Left cardiac atrium (tissue), 4 donors: Measurements from ENCODE around the gene ACACB. TPM values are rescaled to one million over a fixed set of nuclear protein-coding genes. Genes with fewer than 3 reads are reported as not detected.
A peak's percentile ranks its signal among the peaks of the same experiment; 100 is the strongest.

Experiments
- ATAC-seq, 2 donors: fragments of 200-7000 bp; cut with Tn5 transposase; one replicate each; pipeline ENCODE4 v1.9.1; 2020; ENCODE audit warnings: mild to moderate bottlenecking in 2 of 2, moderate library complexity in 2 of 2
- DNase-seq: peaks from one replicate; pipeline ENCODE4 v3.0.0-alpha.2; 2020
- intact Hi-C, 2 donors: fragments of 100-400 bp; cut with DNase I; formaldehyde crosslinking; loops; one replicate each; pipeline versions ENCODE4 v1.14.1 to v1.15.1; 2022 to 2023
- total RNA-seq, 2 donors: library from RNA; stranded (reverse); fragmentation: NEBNext Ultra II Directional; extraction: Animal tissue kit (Norgen Biotek cat#: 25700); gene quantifications; one replicate each; pipeline ENCODE4 v1.2.1, GENCODE V29; 2021
- donor health status: DM: no; HTN: yes; CAD: no.
- donor health status: DM: no; HTN: yes; CAD: no; lungs with severe emphysema.
- donor health status: DM: yes; HTN: yes; CAD: no.
- donor health status: Dilated cardiomyopathy.

ACACB gene
- total RNA-seq, 2 donors from 2014 or later, result 165 to 172 TPM

DNA sequence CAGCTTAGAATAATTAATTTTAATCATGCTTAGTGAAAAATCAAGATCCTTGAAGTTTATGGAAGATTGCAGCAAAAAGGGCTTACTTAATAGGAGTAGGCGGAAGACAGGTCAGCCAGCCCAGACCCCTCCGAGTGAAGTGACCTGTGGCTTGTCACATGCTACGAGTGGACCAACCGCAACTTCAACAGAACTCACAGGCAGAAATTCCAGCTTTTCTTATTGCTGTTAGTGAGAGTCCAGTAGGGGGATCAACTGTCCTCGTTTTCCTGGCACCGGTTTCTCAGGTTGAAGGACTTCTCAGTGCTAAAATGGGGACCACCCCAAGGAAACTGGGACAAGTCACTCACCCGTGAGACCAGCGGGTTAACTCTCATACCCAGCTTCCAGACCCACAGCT is 72.9 kb downstream of the ACACB start:
- intact Hi-C loops, result no loop called here
- ATAC-seq (no peak), DNase-seq (no peak)

DNA sequence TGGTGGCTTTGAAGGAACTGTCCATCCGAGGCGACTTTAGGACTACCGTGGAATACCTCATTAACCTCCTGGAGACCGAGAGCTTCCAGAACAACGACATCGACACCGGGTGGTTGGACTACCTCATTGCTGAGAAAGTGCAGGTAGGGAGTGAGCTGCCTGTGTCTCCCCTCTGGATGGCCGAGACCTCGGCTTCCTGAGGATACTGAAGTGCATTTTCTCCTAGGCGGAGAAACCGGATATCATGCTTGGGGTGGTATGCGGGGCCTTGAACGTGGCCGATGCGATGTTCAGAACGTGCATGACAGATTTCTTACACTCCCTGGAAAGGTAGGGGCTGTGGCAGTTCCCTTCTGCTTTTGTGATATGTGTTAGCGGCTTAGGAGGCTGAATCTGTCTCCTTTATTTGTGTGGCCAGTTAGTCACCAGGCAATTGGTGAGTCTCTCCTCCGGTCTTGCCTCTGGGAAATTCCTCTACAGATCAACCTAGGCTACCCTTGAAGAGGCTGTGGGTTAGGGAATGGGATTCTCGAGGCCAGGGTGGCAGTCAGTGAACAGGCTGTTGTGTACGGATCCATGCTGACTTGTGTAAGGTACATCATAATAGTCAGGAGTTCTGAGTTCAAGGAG is 75.3 kb downstream of the ACACB start:
- DNase-seq (no peak), ATAC-seq (no peak)
- intact Hi-C loops, result no loop called here

DNA sequence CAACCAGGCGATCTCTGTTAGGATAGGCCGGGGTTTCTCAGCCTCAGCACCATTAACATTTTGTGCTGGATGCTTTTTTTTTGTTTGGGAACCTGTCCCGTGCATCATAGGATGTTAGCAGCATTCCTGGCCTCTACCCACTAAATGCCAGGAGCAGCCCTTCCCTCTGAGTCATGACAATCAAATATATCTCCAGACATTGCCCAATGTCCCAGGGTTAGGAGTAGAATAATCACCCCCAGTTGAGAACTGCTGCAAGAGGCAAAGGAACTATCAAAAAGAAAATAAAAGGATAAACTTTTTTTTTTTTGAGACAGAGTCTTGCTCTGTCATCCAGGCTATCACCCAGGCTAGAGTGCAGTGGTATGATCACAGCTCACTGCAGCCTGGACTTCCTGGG is 76.0 kb downstream of the ACACB start:
- intact Hi-C loops, result no loop called here
- ATAC-seq (peak in 1 of 2 donors; percentile 81), DNase-seq (no peak)

DNA sequence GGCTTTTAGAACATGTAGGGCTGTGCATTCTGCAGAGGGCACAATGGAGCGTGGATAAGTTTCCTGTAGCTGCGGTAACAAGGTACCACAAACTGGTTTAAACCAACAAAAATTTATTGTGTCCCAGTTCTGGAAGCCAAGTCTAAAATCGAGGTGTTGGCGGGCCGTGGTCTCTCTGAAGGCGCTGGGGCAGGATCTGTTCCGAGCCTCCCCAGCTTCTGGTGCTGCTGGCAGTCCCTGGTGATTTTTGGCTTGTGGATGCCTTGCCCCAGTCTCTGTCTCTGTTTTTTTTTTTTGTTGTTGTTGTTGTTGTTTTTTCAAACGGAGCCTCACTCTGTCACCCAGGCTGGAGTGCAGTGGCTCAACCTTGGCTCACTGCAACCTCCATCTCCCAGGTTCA is 77.5 kb downstream of the ACACB start:
- no peak for ATAC-seq
- intact Hi-C loops, result no loop called here
- no peak for DNase-seq

DNA sequence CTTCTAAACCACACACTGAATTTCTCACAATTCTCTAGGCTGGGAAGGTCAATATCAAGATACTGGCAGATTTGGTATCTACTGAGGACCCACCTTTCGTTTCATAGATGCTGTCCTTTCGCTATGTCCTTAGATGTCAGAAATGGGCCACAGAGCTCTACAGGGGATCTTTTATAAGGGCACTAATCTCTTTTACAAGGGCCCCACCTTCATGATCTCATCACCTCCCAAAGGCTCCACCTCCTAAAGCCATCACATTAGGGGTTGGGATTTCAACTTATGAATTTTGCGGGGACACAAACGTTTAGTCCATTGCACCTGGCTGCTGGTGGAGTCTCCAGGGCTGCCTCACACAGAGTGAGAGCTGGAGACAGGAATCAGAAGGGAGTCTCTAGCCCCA is 79.9 kb downstream of the ACACB start:
- ATAC-seq (no peak), DNase-seq (no peak)
- intact Hi-C loops, result no loop called here

DNA sequence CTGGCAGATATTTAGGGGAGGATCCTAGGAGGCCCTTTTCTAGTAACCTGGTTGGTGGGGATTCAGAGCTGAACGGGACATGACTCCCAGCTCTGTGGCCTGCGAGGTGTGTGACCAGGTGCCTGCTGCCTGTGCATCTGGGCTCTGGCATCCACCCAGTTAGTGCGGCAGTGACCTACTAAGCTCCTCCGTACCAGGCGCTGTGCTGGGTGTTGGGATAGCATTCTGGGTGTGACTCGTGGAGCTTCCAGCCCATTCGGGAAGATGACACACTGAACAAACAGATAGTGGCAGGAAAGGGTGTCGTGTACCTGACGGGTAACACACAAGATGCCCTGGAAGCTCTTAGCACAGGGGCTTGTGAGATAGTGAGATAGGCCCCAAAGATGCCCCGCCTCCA is 80.9 kb downstream of the ACACB start:
- intact Hi-C loops, result no loop called here
- ATAC-seq (no peak), DNase-seq (no peak)

DNA sequence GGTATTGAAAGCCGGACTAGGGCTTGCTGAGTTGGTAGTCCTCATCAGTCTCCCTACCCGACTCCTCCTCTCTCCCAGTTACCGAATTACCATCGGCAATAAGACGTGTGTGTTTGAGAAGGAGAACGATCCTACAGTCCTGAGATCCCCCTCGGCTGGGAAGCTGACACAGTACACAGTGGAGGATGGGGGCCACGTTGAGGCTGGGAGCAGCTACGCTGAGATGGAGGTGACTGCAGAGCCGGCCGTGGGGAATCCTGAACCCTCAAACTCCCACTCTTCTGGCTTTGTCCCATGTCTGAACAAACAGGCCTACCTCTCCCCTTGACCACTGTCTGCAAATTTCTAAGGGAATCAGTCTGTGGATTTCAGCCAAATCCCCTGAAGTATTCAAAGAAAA is 82.9 kb downstream of the ACACB start:
- no peak for DNase-seq
- intact Hi-C loops, result no loop called here
- ATAC-seq, result no peak

DNA sequence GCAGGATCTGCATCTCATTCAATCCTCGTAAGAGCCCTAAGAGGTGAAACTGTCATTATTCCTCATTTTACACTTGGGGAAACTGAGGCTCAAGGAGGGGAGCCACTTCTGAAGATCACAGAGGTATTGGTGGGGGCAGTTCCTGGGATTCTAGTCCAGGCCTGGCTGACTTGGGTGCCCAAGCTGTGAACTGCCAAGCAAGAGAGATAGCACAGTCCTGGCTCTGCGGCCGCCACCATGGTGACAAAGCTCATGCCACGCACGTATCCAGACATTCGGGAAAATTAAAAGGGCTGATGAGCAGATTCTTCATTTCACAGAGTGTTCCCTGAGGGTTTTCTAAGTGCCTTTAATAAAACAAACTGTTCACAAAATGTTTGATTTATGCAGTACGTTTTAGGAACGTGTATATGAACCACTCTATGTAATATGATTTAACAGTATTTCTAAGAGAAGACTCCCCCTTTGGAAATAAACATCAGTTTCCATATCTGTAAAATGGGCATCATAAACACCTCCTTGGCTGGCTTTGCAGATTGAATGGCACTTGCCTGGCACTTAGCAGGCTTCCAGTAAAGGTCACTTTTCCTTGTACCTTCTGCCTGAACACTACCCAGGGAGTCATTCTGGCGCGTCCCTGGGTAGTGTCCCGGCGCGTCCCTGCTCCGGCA is 84.6 kb downstream of the ACACB start:
- ATAC-seq, result no peak
- DNase-seq, result no peak
- intact Hi-C loops, result no loop called here

DNA sequence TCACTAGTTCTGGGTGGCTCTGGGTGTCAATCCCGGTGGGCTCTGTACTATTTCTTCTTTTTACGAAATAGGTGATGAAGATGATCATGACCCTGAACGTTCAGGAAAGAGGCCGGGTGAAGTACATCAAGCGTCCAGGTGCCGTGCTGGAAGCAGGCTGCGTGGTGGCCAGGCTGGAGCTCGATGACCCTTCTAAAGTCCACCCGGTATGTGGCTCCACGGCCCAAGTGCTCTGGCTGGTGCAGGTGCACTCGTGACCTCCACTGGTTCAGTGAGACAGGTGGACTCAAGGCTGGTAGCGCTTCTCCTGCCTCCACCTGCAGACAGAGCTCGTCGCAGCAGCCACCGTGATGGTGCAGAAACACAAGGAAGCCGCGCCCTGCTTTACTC is 85.1 kb downstream of the ACACB start:
- ATAC-seq, result no peak
- no peak for DNase-seq
- intact Hi-C loops, result no loop called here

DNA sequence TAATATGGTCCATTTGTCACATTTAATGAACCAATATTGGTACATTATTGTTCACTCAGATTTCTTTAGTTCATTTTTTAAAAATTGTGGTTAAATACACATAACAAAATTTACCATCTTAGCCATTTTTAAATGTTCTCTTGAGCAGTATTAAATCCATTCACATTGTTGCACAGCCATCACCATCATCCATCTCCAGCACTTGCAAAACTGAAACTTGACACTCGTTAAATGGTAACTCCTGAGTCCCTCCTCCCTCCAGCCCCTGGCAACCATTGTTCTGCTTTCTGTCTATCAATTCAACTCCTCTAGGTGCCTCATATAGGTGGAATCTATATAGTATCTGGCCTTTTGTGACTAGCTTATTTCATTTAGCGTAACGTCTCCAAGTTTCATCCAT is 86.4 kb downstream of the ACACB start:
- no peak for ATAC-seq
- no peak for DNase-seq
- intact Hi-C loops, result no loop called here

DNA sequence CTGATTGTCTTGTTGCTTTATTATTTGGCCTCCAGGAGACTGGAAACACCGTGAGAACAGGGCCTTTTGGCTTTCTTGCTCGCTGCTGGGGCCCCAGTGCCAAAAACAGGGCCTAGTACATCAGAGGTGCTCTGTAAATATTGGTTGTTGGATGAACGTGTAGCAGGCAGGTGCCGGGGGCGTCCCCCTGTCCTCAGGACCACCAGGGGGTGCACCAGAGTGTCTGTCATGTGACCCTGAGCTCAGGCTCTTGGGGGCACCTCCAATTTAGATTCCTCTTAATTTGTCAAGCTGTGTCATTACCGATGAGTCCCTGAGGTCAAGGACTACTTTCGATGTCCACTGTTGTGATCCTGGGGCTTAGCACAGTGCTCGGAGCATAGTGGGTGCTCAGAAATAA is 87.1 kb downstream of the ACACB start:
- intact Hi-C loops, result no loop called here
- ATAC-seq, result no peak
- DNase-seq, result no peak

DNA sequence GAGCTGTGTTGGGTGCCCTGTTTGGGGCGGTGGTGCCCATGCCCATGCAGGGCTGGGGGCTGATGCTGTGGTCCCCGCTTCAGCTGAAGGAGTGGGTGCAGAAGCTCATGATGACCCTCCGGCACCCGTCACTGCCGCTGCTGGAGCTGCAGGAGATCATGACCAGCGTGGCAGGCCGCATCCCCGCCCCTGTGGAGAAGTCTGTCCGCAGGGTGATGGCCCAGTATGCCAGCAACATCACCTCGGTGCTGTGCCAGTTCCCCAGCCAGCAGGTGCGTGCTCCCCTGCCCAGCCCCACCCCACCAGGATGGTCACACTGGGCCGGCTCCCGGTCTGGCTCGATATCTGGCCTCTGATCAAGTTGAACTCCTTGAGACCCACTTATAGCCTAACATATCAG is 92.7 kb downstream of the ACACB start:
- no peak for DNase-seq
- intact Hi-C loops, result no loop called here
- no peak for ATAC-seq

DNA sequence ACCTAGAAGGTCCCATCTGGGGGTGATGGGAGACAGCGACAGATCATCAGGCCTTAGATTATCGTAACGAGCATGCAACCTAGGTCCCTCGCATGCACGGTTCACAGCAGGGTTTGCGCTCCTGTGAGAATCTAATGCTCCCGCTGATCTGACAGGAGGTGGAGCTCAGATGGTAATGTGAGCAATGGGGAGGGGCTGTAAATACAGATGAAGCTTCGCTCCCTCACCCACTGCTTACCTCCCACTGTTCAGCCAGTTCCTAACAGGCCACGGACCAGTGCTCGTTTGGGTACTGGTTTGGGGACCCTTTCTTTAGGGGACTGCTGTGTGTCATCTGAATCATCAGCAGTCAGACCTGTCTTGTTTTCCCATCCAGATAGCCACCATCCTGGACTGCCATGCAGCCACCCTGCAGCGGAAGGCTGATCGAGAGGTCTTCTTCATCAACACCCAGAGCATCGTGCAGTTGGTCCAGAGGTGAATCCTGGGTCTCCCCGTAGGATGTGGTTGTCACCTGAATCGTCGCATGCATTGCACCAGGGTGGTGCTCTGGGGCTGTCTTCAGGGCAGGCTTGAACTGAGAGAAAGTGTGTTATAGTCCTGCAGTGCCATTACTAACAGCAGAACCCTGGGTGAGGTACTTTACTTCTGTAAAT is 96.2 kb downstream of the ACACB start:
- intact Hi-C loops, result no loop called here
- no peak for ATAC-seq
- DNase-seq, result no peak

DNA sequence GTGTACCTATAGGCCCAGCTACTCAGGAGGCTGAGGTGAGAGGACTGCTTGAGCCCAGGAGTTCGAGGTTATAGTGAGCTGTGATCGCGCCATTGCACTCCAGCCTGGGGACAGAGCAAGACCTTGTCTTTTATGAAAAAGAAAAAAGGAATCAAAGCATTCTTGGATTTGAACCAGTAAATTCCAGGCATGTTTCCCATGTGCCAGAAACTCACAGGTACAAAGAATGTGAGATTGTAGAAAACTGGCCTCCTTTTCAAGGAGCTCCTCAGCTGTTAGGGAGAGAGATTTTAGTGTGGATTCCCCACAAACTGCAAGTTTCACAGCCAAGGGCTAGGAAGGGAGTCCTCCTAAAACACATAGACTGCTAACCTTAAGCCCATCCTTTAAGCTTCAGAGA is 97.7 kb downstream of the ACACB start:
- intact Hi-C loops, result no loop called here
- DNase-seq (no peak), ATAC-seq (no peak)

DNA sequence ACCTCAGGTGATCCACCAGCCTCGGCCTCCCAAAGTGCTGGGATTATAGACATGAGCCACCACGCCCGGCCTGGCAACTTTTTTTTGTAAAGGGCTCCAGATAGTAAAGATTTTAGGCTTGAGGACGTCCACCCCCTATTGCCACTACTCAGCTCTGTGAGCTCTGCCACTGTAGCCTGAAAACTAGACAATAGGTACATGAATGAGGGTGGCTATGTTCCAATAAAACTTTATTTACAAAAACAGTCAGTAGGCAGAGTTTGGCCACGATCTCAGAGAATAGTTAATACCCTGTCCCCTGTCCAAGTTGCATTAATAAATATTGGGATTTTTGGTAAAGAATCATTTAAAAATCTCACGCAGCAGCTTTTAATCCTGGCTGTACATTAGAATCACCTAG is 102.6 kb downstream of the ACACB start:
- no peak for ATAC-seq
- intact Hi-C loops, result loop anchor here in 1 of 2 donors (5.0 kb wide), 1 partner anchor 37 kb away; no protein-coding TSS in a partner anchor

DNA sequence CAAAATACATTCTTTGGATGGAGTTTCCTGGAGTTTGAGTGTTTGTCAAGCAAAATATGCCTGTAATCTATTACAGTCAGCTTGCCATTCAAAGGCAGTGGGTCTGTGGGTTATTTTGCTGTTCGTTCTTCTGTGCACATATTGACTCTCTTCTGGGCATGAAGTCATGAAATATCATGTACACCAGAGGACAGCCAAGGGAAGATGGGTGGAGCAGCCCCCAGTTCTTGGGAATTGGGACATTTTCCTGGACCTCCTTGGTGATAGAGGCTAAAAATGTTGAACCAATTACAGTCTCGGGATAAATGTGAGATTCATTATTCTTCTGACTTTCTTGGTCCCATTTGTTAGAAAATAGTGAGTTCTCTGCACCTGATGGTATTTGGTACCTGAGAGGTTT is 103.6 kb downstream of the ACACB start:
- DNase-seq (no peak), ATAC-seq (no peak)
- intact Hi-C loops, result loop anchor here in 1 of 2 donors (5.0 kb wide), 1 partner anchor 38 kb away; no protein-coding TSS in a partner anchor

More for the DNA sequence above, 102.6 kb downstream of the ACACB start:
- DNase-seq, result no peak

DNA sequence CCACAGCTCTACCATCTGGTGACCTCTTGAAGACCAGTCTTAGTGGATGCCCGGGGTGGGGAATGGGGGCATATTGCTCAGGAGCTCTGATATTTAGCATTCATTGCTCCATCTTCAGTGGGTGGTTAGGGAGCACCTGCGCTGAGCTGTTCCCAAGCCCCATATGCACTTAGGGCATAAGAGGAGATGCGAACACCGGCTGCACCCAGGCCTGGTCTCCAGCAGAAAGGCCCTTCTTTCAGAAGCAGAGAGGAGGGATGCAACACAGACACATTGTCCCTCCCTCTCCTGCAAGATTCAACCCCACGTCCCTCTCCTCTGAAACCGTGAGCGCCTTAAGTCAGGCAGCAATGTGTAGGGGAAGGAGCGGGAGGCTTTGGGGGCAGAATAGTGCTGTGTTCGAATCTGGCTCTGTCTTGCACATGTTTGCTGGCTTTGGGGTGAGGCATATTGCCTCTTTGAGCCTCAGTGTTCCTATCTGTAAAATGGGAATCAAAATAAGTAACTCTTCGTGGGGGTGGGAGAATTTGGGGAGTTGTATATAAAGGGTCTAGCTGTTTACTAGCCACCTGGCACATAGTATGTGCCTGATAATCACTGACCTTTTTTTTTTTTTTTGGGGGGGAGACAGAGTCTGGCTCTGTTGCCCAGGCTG is 105.0 kb downstream of the ACACB start:
- intact Hi-C loops, result no loop called here
- DNase-seq, result no peak
- ATAC-seq, result no peak

DNA sequence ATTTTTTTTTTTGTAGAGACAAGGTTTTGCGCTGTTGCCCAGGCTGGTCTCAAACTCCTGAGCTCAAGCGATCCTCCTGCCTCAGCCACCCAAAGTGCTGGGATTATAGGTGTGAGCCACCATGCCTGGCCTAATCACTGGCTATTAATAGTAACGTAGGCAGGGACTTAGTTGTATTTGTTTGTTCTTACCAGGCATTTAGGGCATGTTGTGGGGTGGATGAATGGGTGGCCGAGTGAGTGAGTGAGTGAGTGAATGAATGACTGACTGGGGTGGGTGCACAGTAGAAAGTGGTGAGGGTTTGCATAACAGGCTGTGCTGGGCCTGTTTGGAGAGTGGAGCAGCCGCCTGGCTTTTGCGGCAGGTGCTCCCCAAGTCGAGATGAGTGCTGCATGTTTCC is 105.7 kb downstream of the ACACB start:
- DNase-seq (no peak), ATAC-seq (peak in 1 of 2 donors; percentile 58)
- intact Hi-C loops, result no loop called here

DNA sequence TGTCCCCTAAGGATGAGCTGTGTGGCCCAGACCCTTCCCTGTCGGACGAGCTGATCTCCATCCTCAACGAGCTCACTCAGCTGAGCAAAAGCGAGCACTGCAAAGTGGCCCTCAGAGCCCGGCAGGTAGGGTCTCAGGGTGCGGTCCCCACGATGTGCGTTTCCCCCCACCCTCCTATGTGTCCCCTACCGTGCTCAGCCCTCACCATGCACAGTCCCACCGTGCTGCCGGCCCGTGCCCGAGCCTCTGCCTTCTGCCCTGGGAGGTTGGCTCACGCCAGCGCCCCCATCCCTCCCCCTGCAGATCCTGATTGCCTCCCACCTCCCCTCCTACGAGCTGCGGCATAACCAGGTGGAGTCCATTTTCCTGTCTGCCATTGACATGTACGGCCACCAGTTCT is 106.1 kb downstream of the ACACB start:
- DNase-seq, result no peak
- ATAC-seq, result peak; percentile 10 to 16
- intact Hi-C loops, result no loop called here

DNA sequence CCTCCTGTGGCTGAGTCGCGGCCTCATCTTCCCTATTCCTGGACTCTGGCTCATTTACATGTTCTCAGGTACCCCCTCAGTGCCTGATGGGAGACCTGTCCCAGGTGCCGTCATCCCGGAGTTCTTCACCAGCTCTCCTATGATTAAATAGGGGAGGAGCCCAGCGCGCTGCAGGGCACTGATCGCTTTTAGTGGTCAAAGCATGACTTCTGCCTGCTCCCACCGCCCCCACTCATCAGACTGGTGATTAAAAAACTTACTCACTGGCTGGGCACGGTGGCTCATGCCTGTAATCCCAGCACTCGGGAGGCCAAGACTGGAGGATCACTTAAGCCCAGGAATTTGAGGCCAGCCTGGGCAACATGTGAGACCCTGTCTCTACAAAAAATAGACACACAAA is 106.8 kb downstream of the ACACB start:
- ATAC-seq (no peak), DNase-seq (no peak)
- intact Hi-C loops, result no loop called here
